Measurements from ENCODE around the gene SHQ1. TPM values are rescaled to one million over a fixed set of nuclear protein-coding genes. Genes with fewer than 3 reads are reported as not detected.
A peak's percentile ranks its signal among the peaks of the same experiment; 100 is the strongest.

SHQ1 gene
- total RNA-seq, 1 experiment from 2014 or later = 27.6 TPM

DNA sequence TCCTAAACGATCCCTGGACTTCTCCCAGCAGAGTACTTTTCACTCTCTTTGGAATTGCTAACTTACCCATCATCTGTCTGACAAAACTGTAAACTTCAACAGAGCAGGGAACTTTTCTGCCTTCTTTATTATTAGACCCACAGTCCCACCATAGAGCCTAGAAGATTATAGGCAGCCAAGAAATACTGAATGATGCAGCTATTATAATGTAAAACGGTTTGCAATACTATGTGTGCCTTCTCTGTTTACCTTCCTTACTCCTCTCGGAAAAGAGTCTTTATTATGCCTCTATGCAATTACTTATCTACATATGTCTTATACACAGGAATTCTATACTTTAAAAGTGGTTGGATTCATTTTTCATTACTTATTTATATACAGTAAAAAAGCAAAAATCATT is 36.0 kb downstream of the SHQ1 start:
- no peaks in the 10 kb centered on the region for H3K4me1 ChIP-seq (ENCODE audit: control insufficient read depth in 1 of 2, insufficient read depth in 2 of 2, low read length in 2 of 2)
- no peak overlapping the region for H3K4me3 ChIP-seq (replicated peaks in 1 of 2; ENCODE audit: low read depth in 1 of 2, low read length in 2 of 2)
- no peak overlapping the region for H3K27ac ChIP-seq (ENCODE audit: low read depth, low read length)
- ChIA-PET CTCF (interaction anchor here (0.8 to 1.0 kb wide), 2 partner anchors 10 to 146 kb away, joined by 4 read pairs; no protein-coding TSS in a partner anchor), POLR2A (no interaction called here), RAD21 (ENCODE audit: low non-redundant PET in 1 of 2, low total read pairs in 2 of 2, uncharacterized antibody in 2 of 2, unreplicated experiment in 2 of 2) (no interaction called here)
- no peak for TF ChIP-seq RAD21 (IDR thresholded peaks at IDR 0.05; ENCODE audit: low read depth)
- no peak for TF ChIP-seq FOSL1 (IDR thresholded peaks at IDR 0.05; ENCODE audit: low read depth)
- no peak for TF ChIP-seq SRF (IDR thresholded peaks at IDR 0.05; ENCODE audit: low read depth)
- TF ChIP-seq ZFX (IDR thresholded peaks at IDR 0.05) = no peak
- TF ChIP-seq EZH2phosphoT487 (IDR thresholded peaks at IDR 0.05; ENCODE audit: borderline replicate concordance) = no peak
- H4K20me1 ChIP-seq (ENCODE audit: insufficient read depth) = no peaks in the 10 kb centered on the region
- H2AFZ ChIP-seq (ENCODE audit: low read depth, low read length, poor library complexity, severe bottlenecking) = no peak overlapping the region
- H3K79me2 ChIP-seq (ENCODE audit: insufficient read depth, low read length) = no peaks in the 10 kb centered on the region
- intact Hi-C loops (cut with micrococcal nuclease) = loop anchor here (10.0 kb wide), 1 partner anchor 367 kb away; the partner anchor contains the start of gene RYBP
- DNase-seq (ENCODE audit: low read depth, low spot score) (no peak), ATAC-seq (no peak)
- H3K36me3 ChIP-seq (ENCODE audit: control insufficient read depth in 1 of 2, insufficient read depth in 2 of 2, low read length in 2 of 2) = peaks cover 0 to 7% of the 10 kb centered on the region in 2 experiments; a peak in 1 of 4 replicates
- H3K9me3 ChIP-seq (ENCODE audit: control insufficient read depth in 1 of 2, insufficient read depth in 1 of 2, low read depth in 1 of 2, low read length in 2 of 2) = no peaks in the 10 kb centered on the region
- no peak overlapping the region for H3K4me2 ChIP-seq (ENCODE audit: low read length)
- H3K27me3 ChIP-seq (ENCODE audit: insufficient read depth, low read length) = no peaks in the 10 kb centered on the region
- BruUV-seq (replicated peaks) = no TSS peak
- H3K9me2 ChIP-seq (ENCODE audit: insufficient read depth) = no peaks in the 10 kb centered on the region
- H3K9ac ChIP-seq (ENCODE audit: low read length) = no peak overlapping the region

- BruUV-seq (replicated peaks) = no TSS peak
- Histone ChIP-seq H3K27me3 (ENCODE audit: insufficient read depth, low read length) (no peaks in the 10 kb centered on the region), H3K27ac (ENCODE audit: low read depth, low read length) (no peak overlapping the region), H3K4me1 (ENCODE audit: control insufficient read depth in 1 of 2, insufficient read depth in 2 of 2, low read length in 2 of 2) (no peaks in the 10 kb centered on the region), H4K20me1 (ENCODE audit: insufficient read depth) (no peaks in the 10 kb centered on the region), H3K79me2 (ENCODE audit: insufficient read depth, low read length) (no peaks in the 10 kb centered on the region), H3K4me3 (replicated peaks in 1 of 2; ENCODE audit: low read depth in 1 of 2, low read length in 2 of 2) (no peak overlapping the region), H3K4me2 (ENCODE audit: low read length) (no peak overlapping the region), H2AFZ (ENCODE audit: low read depth, low read length, poor library complexity, severe bottlenecking) (no peak overlapping the region), H3K9ac (ENCODE audit: low read length) (no peak overlapping the region), H3K9me3 (ENCODE audit: control insufficient read depth in 1 of 2, insufficient read depth in 1 of 2, low read depth in 1 of 2, low read length in 2 of 2) (no peaks in the 10 kb centered on the region), H3K36me3 (ENCODE audit: control insufficient read depth in 1 of 2, insufficient read depth in 2 of 2, low read length in 2 of 2) (peaks cover 0 to 7% of the 10 kb centered on the region in 2 experiments; a peak in 1 of 4 replicates), H3K9me2 (ENCODE audit: insufficient read depth) (no peaks in the 10 kb centered on the region)
- POLR2A ChIA-PET = no interaction called here
- ATAC-seq (no peak), DNase-seq (ENCODE audit: low read depth, low spot score) (no peak)
- TF ChIP-seq, protein P1, sequence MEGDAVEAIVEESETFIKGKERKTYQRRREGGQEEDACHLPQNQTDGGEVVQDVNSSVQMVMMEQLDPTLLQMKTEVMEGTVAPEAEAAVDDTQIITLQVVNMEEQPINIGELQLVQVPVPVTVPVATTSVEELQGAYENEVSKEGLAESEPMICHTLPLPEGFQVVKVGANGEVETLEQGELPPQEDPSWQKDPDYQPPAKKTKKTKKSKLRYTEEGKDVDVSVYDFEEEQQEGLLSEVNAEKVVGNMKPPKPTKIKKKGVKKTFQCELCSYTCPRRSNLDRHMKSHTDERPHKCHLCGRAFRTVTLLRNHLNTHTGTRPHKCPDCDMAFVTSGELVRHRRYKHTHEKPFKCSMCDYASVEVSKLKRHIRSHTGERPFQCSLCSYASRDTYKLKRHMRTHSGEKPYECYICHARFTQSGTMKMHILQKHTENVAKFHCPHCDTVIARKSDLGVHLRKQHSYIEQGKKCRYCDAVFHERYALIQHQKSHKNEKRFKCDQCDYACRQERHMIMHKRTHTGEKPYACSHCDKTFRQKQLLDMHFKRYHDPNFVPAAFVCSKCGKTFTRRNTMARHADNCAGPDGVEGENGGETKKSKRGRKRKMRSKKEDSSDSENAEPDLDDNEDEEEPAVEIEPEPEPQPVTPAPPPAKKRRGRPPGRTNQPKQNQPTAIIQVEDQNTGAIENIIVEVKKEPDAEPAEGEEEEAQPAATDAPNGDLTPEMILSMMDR (IDR thresholded peaks at IDR 0.05 in 2 of 3, conservative IDR thresholded peaks at IDR 0.05 in 1 of 3; ENCODE audit: borderline replicate concordance in 1 of 3, insufficient read depth in 1 of 3, low read depth in 2 of 3, low read length in 2 of 3) = peak; percentile 16 to 26 (median 16); a peak in 4 of 6 replicates
- TF ChIP-seq CEBPB (IDR thresholded peaks at IDR 0.05; ENCODE audit: low read depth) = no peak
- no peak for TF ChIP-seq POLR2A (IDR thresholded peaks at IDR 0.05; ENCODE audit: borderline replicate concordance, extremely low read depth, insufficient read depth, insufficient read length)
- TF ChIP-seq EGR1 (IDR thresholded peaks at IDR 0.05; ENCODE audit: low read depth) = no peak
- TF ChIP-seq SIN3A (IDR thresholded peaks at IDR 0.05; ENCODE audit: low read depth) = no peak
- TF ChIP-seq ELF1 (IDR thresholded peaks at IDR 0.05; ENCODE audit: borderline replicate concordance, low read depth) = no peak
- TF ChIP-seq EZH2 (IDR thresholded peaks at IDR 0.05) = no peak
- TF ChIP-seq RAD21 (IDR thresholded peaks at IDR 0.05; ENCODE audit: low read depth) = peak; percentile 41; the same call in 1 of the 2 replicates
- no peak for TF ChIP-seq ZFX (IDR thresholded peaks at IDR 0.05)
- TF ChIP-seq MAX (IDR thresholded peaks at IDR 0.05) = no peak
- TF ChIP-seq ATF3 (IDR thresholded peaks at IDR 0.05) = no peak
- no peak for TF ChIP-seq CBX3 (IDR thresholded peaks at IDR 0.05; ENCODE audit: low read depth)
- TF ChIP-seq TCF7L2 (IDR thresholded peaks at IDR 0.05; ENCODE audit: borderline replicate concordance, extremely low read depth, insufficient read depth, insufficient read length) = no peak
- TF ChIP-seq ZNF274 (IDR thresholded peaks at IDR 0.05; ENCODE audit: low read depth, low read length) = no peak
- TF ChIP-seq SP1 (IDR thresholded peaks at IDR 0.05; ENCODE audit: low read depth) = no peak
- CTCF ChIA-PET = interaction anchor here (0.8 to 1.0 kb wide), 2 partner anchors 11 to 146 kb away, joined by 4 read pairs; no protein-coding TSS in a partner anchor
- RAD21 ChIA-PET (ENCODE audit: low non-redundant PET in 1 of 2, low total read pairs in 2 of 2, uncharacterized antibody in 2 of 2, unreplicated experiment in 2 of 2) = no interaction called here
- intact Hi-C loops (cut with micrococcal nuclease) = loop anchor here (10.0 kb wide), 1 partner anchor 367 kb away; the partner anchor contains the start of gene RYBP
Observed at GRCh38 chr3:72811571-72811970, 36.7 kb downstream of the SHQ1 start.

All from HCT116 (cell line).